ENCODE measurements around the gene DSN1. TPM values are rescaled to one million over a fixed set of nuclear protein-coding genes. Genes with fewer than 3 reads are reported as not detected.

Gene DSN1
- total RNA-seq, 8 experiments from 2014 or later, result 4.3 to 16.7 (median 6.2) TPM

Other genes starting within 250 kb of the DSN1 start
- gene MYL9, start 232.2 kb downstream of the DSN1 start, total RNA-seq, result 100 to 1,000 TPM in 2 of 8 experiments, 10 to 100 TPM in 2, 1 to 10 TPM in 1, under 1 TPM in 3; 0.05 to 240 (median 8.8) TPM
- 10 to 100 TPM in 4 of 8 experiments, 1 to 10 TPM in 4; 5.4 to 35.1 (median 10.4) TPM for gene TGIF2, start 200.2 kb downstream of the DSN1 start, total RNA-seq
- 100 to 1,000 TPM in 1 of 8 experiments, 10 to 100 TPM in 7; 41.2 to 135 (median 52.5) TPM for gene RAB5IF, start 168.0 kb downstream of the DSN1 start, total RNA-seq
- under 1 TPM; 0.22 to 0.81 (median 0.37) TPM for gene SLA2, start 127.6 kb downstream of the DSN1 start, total RNA-seq
- 10 to 100 TPM; 13.1 to 35.8 (median 24.5) TPM for gene NDRG3, start 27.7 kb downstream of the DSN1 start, total RNA-seq
- gene TLDC2, start 102.4 kb upstream of the DSN1 start, total RNA-seq, result 1 to 10 TPM in 2 of 8 experiments, under 1 TPM in 4, not detected in 2; 0.22 to 1.0 (median 0.69) TPM
- gene SAMHD1, start 177.9 kb upstream of the DSN1 start, total RNA-seq, result 10 to 100 TPM in 3 of 8 experiments, 1 to 10 TPM in 5; 5.9 to 51.8 (median 9.5) TPM